Ureter (tissue), 1 donor: Measurements from ENCODE around the gene PPT2. TPM values are rescaled to one million over a fixed set of nuclear protein-coding genes. Genes with fewer than 3 reads are reported as not detected.

Source experiments
- DNase-seq: peaks from one replicate; pipeline ENCODE4 v3.0.0-alpha.2; 2020; ENCODE audit warnings: low spot score
- total RNA-seq: library from RNA; stranded (reverse); gene quantifications from one replicate; pipeline ENCODE4 v1.2.4, GENCODE V29; 2023
- donor health status: DM: yes; HTN: yes; CAD: no.

PPT2 gene
- total RNA-seq, 1 donor from 2014 or later: 19.0 TPM

DNA sequence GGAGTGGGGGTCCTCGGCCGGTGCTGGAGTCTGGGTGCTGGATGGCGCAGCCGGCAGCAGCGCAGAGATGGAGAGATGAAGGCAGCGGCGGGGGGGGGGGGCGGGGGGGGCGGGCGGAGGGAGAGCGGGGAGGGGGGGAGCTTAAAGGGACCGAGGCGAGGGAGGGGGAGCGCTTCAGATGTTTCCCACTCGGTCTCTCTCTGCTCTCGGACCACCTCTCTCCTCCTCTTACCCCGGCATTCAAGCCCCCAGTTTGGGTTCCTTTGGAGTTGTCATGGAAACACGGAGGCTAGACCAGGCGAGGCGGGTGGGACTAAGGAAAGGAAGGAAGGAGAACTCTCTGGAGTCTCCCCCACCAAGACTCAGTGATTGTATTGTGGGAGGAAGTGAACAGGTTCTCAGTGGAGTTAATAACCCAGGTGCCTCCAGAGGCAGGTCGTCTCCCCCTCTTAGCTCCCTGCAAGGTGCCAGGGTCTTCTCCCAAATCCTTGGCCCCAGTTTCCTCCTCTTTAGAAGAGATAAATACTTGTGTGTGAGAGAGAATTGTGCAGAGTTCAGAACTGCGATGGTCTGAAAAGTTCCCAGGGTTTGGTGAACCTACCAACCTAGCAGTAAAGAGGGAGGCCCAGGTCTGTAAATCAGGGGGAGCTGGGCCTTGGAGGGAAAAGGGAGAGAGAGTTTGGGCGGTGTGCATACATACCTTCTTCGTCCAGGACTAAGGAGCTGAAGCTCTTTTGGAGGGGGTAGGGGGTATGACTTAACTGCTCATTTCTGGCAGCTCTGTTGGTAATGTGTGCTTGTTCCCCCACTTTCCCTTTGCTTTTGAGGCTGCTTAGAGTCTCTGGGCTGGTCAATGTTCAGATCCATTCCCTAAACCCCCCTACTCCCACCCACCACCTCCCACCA, 1.8 kb upstream of the PPT2 start, which contains the start of gene PRRT1:
PRRT1 (minus strand) TSS at position 77 of the 906 bp plus-strand sequence. CDS start 112 bp downstream, outside the sequence.
- no peak for DNase-seq

DNA sequence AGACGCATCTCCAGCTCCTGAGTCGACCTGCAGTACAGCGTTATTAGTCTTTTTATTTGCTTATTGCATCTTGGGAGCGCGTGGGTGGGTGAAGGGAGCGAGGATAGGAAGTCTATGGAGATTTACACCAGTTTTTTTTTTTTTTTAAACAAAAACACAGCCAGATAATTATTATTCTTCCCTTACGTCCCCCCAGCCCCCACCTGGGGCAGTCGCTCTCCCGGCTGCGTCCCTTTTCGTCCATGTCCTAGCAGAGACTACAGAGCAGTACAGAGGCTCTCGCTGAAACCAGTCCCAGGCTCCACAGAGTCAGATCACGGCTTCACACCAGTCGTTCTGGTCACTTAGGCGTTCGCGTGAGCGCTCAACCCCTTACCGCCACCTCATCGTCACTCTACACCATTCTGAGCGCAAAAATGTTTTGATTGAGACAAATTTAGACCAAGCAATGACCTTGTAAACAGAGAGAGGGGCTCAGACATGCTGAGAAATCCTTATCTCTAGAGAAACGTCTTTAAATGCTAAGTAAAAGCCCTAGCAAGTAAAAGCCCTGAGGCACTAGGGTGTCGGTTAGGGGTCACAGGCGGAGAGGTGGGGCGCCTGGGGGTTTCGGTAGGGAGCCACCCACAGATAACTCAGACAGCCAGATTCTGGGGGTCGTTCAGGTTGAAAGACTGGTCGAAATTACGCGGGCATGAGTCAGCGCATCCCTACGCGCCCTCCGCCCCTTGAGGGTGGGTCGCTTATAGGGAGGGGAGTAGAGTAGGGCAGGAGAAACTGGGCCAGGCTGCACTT, 975 bp upstream of the PPT2 start:
- DNase-seq: no peak

DNA sequence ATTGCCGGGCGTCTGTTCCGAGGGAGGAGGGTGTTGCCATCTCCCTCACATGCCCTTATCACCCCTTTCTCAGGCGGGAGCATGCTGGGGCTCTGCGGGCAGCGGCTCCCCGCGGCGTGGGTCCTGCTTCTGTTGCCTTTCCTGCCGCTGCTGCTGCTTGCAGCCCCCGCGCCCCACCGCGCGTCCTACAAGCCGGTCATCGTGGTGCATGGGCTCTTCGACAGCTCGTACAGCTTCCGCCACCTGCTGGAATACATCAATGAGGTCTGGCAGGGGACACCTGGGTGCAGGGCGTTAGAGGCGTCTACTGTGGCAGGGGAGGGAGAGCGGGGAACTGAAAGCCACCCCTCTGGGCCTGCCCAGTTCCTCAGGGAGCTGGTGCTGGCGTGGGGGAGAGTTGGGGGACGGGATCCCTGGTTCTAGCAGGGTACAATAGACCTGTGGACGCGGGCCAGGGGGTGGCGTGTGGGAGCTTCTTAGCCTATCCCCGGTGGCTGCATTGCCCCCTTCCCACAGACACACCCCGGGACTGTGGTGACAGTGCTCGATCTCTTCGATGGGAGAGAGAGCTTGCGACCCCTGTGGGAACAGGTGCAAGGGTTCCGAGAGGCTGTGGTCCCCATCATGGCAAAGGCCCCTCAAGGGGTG, 697 bp downstream of the PPT2 start:
- DNase-seq: peak; percentile 78

DNA sequence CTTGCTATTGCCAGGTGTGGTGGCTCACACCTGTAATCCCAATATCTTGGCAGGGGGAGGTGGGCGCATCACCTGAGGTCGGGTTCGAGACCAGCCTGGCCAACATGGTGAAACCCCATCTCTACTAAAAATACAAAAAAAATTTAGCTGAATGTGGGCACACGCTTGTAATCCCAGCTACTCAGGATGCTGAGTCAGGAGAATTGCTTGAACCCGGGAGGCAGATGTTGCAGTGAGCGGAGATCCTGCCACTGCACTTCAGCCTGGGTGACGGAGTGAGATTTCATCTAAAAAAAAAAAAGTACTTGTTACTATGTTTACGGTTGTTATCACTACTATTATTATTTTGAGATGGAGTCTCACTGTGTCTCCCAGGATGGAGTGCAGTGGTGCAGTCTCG, 3.0 kb downstream of the PPT2 start:
- DNase-seq: no peak

DNA sequence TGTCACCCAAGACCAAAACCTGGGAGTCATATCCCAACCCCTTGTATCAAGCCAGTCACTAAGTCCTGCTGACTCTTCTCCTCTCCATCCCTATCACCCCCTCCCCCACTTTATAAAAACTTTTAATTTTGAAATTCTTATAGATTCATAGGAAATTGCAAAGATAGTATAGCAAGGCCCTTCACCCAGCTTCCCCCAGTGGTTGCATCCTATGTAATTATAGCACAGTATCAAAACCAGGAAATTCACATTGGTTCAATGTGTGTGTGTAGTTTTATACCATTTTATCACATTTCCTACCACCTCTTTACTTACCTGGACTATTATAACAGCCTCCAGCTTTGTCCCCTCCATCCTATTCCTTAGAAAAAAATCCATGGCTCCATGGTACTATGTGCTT, 4.1 kb downstream of the PPT2 start:
- no peak for DNase-seq

DNA sequence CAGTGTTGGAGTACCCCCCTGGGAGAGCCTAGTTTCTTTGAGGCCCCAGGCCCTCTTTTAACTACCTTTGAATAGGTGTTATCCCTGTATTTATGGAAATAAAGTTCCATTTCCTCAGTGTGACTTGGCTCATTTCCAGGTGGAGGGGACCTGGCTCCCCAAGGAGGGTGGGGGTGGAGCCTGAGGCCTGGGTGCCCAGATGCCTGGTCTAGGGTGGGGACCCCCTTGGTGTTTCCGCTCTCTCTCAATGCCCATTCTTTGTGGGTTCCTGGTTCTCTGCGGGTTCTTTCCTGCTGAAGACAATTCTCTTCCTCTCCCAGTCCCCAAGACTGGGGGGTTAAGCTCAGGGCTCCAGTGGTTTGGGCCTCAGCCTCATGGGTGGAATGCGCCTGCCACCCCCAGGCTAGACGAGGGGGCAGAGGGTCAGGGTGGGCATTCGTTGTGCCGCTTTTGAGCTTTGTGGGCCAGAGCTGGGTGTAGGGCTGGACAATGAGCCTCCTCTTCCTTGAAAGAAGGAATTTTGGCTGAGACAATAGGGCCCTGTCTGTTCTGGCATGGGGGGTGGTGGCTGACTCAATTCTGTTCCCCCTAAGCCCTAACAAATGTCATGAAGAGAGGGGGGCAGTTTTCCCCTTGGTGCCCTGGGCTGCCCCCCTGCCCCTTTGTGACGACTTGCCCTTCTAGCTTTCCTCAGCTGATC, 9.8 kb downstream of the PPT2 start:
- no peak for DNase-seq

DNA sequence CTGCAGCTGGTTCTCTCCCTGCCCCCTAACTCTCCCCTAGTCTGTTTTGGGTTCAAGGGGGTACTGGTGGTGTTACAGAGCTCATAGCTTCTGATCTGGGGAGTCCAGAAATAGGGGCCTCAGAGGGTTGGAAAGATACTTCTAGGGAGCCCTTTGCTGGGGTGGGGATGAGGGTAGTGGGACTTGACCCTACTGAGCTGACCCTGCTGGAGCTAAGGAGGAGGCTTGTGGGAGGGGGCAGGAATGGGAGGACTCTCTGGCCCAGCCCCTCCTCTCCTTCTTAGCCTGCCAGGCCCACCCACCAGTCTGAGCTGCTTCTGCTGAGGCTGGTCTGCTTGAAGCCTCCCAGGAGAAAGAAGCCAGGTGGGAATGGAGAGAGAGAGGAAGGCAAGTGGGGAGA, 10.4 kb downstream of the PPT2 start, which contains the start of gene EGFL8:
EGFL8 (plus strand) TSS at position 301 of the 400 bp plus-strand sequence. CDS start 1,571 bp downstream, outside the sequence.
- DNase-seq: no peak

DNA sequence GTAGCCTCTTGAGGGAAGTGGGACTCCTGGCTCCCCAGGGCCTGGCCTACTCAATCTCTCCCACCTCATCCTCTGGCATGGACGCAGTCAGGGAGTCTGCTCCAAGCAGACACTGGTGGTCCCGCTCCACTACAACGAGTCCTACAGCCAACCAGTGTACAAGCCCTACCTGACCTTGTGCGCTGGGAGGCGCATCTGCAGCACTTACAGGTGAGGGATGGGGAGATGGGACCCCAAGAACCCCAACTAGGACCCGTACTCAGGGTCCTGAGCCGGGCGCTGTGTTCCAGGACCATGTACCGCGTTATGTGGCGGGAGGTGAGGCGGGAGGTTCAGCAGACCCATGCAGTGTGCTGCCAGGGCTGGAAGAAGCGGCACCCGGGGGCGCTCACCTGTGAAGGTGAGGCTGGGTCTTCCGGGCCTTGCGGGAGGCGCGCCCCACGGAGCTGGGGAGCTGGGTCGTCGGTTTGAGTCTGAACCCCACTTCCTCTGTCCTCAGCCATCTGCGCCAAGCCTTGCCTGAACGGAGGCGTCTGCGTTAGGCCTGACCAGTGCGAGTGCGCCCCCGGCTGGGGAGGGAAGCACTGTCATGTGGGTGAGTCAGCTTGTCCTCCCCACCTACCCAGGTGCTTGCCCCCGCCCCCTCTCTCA, 12.6 kb downstream of the PPT2 start:
- no peak for DNase-seq

DNA sequence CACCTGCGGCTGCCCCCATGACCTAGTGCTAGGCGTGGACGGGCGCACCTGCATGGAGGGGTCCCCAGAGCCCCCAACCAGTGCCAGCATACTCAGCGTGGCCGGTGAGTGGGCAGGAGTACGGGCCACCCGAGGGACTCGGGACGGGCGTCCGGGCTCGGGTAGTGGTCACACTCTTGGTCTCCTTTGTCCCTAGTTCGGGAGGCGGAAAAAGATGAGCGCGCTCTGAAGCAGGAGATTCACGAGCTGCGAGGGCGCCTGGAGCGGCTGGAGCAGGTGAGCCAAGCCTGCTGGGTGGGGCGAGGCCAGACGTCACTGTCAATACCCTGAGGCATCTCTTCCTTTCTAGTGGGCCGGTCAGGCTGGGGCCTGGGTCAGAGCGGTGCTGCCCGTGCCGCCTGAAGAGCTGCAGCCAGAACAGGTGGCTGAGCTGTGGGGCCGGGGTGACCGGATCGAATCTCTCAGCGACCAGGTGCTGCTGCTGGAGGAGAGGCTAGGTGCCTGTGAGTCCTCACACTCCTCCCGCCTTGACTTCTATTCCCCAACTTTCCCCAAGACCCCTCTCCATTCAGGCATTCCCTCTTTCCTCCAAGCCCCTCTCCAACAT, 13.3 kb downstream of the PPT2 start:
- no peak for DNase-seq

DNA sequence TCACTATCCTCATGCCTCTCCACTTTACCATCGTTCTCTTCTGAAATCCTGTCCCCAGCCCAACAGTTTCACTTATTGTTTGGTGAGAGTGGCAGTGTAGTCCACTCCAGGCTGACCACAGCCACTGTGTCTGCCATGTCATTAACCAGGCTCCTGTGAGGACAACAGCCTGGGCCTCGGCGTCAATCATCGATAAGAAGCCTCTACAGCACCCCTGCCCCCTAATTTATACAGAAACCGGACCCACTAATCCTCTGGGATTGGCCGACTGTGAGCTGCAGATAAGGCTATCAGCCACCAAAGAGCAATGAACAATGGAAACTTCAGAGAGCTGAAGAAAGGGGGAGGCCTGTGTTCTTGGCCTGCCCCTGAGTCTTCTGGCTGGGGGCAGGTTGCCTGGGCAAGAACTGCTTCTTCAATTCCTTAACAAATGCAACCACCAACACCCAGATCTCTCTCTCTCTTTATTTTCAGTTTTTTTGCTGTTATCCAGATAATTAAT, 13.9 kb downstream of the PPT2 start:
- no peak for DNase-seq

DNA sequence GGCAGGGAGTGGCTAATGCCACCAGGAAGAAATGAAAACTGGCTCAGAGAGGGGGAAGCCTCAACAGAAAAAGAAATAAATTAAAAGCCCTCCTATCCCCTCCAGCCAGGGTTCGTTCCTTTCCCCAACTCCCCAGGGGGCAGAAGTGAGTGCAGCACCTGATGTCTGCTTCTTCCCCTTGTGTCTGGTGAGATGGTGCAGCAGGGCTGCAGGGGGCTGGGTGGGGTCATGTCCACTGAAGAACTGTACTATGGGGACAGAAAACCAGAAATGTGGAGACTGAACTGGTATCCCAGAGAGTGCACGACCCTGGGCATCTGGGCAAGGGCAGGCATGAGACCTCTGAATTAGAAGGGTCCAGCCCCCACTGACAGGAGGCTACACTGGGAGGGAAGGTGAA, 14.4 kb downstream of the PPT2 start:
- no peak for DNase-seq

DNA sequence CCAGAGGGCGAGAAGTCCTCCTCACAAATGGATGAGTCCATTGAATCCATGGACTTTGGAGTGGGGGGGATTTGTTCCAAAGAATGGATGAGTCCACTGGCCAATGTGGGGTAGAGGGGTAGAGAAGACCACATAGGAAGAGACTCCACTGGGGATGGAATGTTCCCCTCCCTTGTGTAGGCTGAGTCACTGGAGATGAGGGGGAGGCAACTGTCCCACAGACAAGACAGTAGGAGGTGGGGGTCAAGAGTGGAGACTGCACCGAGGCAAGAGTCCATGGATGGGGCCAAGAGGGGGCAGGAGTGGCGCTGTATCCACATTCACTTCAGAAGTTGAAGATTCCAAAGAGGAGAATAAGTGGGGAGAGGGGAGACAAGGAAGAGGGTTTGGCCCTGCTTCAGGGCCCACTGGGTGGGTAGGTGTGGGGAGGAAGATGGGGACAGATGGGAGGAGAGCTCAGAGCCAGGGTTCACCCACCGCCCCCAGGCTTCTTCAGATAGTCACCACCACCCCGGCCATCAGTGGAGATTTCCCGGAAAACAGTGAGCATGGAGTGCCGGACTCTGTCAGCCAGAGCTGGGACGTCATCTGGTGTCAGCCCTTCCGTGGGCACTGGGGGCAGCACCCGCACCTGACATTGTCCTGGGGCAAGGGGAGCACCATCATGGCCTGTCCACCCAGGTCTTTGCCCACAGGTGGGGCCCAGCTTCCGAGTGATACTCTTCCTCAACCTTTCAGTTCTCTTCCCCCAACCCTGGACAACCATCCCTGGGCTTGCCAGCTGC, 15.1 kb downstream of the PPT2 start:
- no peak for DNase-seq

DNA sequence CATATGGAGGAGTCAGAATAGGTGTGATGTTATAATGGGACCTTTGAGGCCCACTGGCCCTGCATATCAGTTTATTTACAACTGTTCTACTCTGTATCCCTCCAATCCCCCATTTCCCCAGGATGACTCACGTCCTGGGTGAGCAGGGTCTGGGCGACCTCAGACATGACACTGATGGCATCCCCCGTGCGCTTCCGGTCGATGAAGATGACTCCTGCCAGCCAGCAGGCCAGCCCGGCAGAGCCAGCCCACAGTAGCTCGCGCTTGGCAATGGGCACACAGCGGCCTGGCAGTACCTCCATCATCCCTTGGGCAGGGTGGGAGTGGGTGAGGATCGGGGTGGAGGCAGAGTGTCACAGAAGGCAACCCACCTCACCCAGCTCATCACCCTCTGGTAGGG, 16.4 kb downstream of the PPT2 start:
- DNase-seq: no peak

DNA sequence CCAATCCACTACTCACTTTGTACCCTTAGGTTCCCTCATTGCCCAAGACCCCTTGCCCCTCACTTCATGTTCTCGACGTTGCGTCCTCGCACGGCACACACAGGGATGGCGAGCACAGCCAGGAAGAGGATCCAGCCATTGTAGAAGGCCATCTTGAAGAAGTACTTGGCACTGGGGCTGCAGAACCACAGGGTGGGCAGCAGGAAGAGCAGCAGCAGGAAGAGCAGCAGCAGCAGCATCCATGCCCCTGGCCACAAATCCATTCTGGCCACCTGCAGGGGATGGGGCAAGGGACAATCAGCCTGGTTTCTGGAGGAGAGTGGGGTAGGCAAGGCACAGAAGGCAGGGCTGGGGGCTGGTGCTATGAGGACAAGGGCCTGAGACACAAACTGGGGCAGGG, 17.3 kb downstream of the PPT2 start:
- DNase-seq: no peak

DNA sequence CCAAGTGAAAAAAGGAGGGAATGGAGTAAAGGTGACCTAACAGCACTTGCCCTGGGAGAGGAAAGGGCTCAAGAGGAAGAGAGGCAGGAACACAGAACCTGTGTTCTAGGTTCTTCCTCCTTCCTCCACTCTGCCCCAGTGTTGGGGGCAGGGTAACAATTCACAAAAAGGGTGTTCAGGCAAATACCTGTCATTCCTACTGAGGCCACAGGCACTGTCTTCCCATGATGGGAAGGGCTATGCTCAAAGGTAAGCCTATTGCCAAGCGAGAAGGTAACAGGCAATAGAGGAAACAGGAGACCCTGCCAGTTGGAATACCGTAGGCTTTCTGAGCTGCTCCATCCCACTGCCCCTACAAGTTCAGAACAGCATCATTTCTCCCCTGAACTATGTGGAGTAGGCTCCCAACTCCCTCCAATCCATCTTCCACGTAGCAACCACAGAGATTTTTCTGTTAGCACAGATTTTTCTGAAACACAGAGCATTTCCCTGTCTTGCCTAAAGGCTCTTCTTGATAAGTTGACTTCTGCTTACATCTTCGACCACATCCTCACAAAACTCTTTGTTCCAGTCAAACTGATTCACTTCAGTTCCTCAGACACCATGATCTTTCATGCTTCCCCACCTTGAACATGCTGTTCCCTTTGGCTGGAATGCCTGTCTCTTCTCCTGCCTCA, 19.2 kb downstream of the PPT2 start:
- no peak for DNase-seq

DNA sequence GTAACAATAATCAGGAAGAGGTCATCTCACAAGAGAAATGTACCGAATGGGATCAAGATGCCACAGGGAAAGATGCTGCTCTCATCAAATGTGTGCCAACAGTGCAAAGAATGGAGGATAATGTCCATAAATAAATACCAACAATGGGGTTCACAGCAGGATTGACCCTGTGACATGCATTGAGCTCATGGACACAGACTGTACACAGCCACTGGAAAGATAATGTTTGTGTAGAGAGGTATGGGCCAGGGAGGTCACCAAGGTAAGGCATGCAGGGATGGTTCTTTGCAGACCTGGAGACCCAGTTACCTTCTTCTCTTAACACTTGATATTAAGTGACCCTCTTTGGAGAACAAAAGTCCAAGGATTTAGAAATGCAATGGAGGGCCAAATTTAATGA, 20.5 kb downstream of the PPT2 start:
- DNase-seq: no peak

DNA sequence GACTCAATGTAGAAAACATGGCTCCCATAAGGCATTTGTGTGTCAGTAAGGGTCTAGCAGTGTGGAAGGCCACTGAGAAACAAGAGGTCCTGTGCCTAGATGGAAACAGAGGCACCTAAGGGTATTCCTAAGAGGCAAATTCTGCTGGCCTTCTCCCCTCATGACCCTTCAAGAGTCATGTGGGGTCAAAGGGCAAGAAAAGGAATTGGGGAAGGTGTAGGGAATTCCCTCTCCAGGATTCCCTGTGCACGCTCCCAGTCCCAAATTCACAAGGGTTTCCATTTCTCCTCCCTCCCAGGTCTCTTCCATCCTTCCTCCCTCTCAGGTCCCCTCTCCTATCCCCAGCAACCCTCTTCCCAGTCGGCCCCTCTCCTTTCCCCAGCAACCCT, 21.4 kb downstream of the PPT2 start:
- no peak for DNase-seq

DNA sequence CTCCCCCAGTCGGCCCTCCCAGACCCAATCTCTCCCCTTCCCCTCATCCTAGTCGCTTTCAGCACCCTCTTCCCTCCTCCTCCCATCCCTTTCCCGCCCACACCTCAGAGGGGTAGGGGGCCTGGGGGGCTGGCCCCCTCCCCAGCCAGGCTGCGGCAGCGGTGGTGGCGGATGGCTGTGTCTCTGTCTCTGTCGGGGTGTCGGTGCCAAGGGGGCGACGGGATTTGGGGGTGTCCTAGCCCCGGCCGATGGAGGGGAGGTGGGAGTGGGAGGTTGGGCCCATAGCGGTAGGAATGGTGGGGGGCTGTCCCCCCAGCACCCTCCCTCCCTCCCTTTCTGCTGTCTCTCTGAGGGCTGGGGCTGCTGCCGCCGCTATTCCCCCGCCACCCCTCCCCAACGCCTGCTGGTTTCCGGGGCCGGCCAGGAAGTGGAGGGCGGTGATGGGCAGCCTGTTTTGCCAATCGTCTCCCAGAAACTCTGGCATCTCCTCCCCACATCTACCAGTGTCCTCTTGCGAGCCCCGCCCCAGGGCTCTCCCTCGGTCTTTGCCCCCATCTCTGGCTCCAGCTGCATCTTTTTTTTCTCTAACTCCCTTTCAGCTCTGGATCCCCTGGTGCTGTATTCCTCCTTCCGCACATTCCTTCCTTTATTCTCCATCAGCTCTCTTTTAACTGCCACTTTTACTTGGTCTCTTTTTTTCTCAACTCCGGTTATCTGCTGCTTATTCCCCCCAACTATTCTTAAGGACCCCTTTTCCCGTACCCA, 22.0 kb downstream of the PPT2 start, which contains the start of gene AGPAT1:
AGPAT1 (minus strand) TSS at position 374 of the 765 bp plus-strand sequence. CDS start 4,588 bp downstream, outside the sequence.
- peak; percentile 98 for DNase-seq
